Measurements from ENCODE around the gene IGIP. TPM values are rescaled to one million over a fixed set of nuclear protein-coding genes. Genes with fewer than 3 reads are reported as not detected.

Gene IGIP
- total and polyA plus RNA-seq, 2 donors (not counting 3 experiments of a cell fraction or from before 2014, with no cell fraction given): 0.86 to 3.3 TPM

DNA sequence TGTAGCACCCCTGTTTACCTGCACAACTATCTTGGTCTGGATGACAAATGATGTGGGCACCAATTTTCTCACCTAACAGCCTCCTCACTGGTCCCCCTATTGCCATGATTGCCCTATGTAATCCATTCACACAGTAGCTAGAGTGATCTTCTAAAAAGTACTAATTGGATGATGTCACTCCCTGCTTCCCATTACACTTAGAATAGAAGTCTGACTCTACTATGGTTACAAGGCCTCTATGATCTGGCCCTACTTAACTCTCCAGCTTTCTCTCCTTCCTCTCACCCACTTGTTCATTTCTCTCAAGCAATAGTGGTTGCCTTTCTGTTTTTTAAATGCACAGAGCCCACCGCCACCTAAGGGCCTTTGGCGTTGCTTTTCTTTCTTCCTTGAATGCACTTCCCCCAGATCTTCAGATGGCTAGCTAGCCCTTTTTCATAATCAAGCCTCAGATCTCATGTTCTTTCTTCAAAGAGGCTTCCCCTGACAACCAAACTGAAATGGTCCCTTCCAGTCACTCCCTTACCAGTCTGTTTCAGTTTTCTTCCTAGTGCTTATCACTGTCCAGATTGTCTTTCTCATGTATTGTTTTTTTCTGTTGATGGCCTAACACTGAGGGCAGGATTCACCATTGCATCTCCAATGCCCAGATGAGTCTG lies 8.7 kb downstream of the IGIP start:
- Histone ChIP-seq H3K9me1 (replicated peaks; ENCODE audit: control insufficient read depth, extremely low read depth, insufficient read depth, low read length) (no peaks in the 10 kb centered on the region), H3K9me3 (replicated peaks; ENCODE audit: control insufficient read depth, insufficient read depth, low read length) (no peaks in the 10 kb centered on the region), H3K4me1 (ENCODE audit: control insufficient read depth, extremely low read depth, insufficient read depth, low read length) (peaks cover 14% of the 10 kb centered on the region), H3K36me3 (ENCODE audit: control insufficient read depth in 2 of 2, extremely low read depth in 1 of 2, insufficient read depth in 2 of 2, low read length in 2 of 2) (no peaks in the 10 kb centered on the region), H2AFZ (ENCODE audit: low read depth, low read length) (no peak overlapping the region), H3K79me2 (ENCODE audit: control insufficient read depth, insufficient read depth, low read length) (no peaks in the 10 kb centered on the region), H4K20me1 (replicated peaks; ENCODE audit: control insufficient read depth, extremely low read depth, insufficient read depth, low read length) (no peaks in the 10 kb centered on the region), H3K4me2 (ENCODE audit: insufficient read depth, low read length) (no peak overlapping the region), H3K4me3 (replicated peaks in 1 of 3; ENCODE audit: insufficient read depth in 1 of 3, low read depth in 1 of 3, low read length in 3 of 3) (no peak overlapping the region), H3K9ac (replicated peaks; ENCODE audit: extremely low read depth, insufficient read depth, low read length) (no peak overlapping the region), H3K27me3 (ENCODE audit: control insufficient read depth in 2 of 2, insufficient read depth in 2 of 2, low read length in 2 of 2) (no peaks in the 10 kb centered on the region), H3K27ac (ENCODE audit: insufficient read depth, low read depth, low read length) (no peak overlapping the region)
- FAIRE-seq (peak; percentile 35), DNase-seq (ENCODE audit: low read depth, low spot score) (no peak)
- BruUV-seq (replicated peaks): no TSS peak
- intact Hi-C loops (cut with micrococcal nuclease) (no loop called here), dilution Hi-C loops (cut with MboI; ENCODE audit: extremely low pct_ligation_motif_present, low sequenced_read_pairs) (no loop called here)
- POLR2A ChIA-PET: no interaction called here
- no peak for TF ChIP-seq GATA2 (IDR thresholded peaks at IDR 0.05; ENCODE audit: insufficient read depth, insufficient read length, low read depth, low read length)
- TF ChIP-seq POLR2A (IDR thresholded peaks at IDR 0.05; ENCODE audit: low read depth, low read length): no peak
- TF ChIP-seq FOS (IDR thresholded peaks at IDR 0.05; ENCODE audit: borderline replicate concordance, insufficient read depth, low read length): no peak
- TF ChIP-seq, protein P1, sequence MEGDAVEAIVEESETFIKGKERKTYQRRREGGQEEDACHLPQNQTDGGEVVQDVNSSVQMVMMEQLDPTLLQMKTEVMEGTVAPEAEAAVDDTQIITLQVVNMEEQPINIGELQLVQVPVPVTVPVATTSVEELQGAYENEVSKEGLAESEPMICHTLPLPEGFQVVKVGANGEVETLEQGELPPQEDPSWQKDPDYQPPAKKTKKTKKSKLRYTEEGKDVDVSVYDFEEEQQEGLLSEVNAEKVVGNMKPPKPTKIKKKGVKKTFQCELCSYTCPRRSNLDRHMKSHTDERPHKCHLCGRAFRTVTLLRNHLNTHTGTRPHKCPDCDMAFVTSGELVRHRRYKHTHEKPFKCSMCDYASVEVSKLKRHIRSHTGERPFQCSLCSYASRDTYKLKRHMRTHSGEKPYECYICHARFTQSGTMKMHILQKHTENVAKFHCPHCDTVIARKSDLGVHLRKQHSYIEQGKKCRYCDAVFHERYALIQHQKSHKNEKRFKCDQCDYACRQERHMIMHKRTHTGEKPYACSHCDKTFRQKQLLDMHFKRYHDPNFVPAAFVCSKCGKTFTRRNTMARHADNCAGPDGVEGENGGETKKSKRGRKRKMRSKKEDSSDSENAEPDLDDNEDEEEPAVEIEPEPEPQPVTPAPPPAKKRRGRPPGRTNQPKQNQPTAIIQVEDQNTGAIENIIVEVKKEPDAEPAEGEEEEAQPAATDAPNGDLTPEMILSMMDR (IDR thresholded peaks at IDR 0.05; ENCODE audit: extremely low read depth in 1 of 2, insufficient read depth in 1 of 2, low read depth in 1 of 2, low read length in 2 of 2): no peak
- TF ChIP-seq EZH2 (IDR thresholded peaks at IDR 0.05; ENCODE audit: borderline replicate concordance, low read depth, low read length, severe bottlenecking): no peak
- TF ChIP-seq MYC (IDR thresholded peaks at IDR 0.05; ENCODE audit: low read depth, low read length): no peak
- no peak for TF ChIP-seq POLR2AphosphoS5 (IDR thresholded peaks at IDR 0.05; ENCODE audit: insufficient read depth, low read depth, low read length)
- TF ChIP-seq JUN (IDR thresholded peaks at IDR 0.05; ENCODE audit: borderline replicate concordance, insufficient read depth, insufficient read length, low read depth): no peak
- TF ChIP-seq, protein P2, sequence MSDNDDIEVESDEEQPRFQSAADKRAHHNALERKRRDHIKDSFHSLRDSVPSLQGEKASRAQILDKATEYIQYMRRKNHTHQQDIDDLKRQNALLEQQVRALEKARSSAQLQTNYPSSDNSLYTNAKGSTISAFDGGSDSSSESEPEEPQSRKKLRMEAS (IDR thresholded peaks at IDR 0.05; ENCODE audit: insufficient read depth, insufficient read length): no peak
- CTCF ChIA-PET: interaction anchor here (0.9 to 4.3 kb wide), 5 partner anchors 9 to 62 kb away, joined by 3 to 26 read pairs (median 20); no protein-coding TSS in a partner anchor

Data from endothelial cell of umbilical vein (primary cell).